Hematopoietic multipotent progenitor cell (in vitro differentiated cells): ENCODE data around the gene LRRC27. TPM values are rescaled to one million over a fixed set of nuclear protein-coding genes. Genes with fewer than 3 reads are reported as not detected.
"Not testable (repeated sequence)": the region's sequence is repeated elsewhere in the genome, so short reads cannot be mapped to it uniquely, and the experiment has no call there.

Experiments used
- DNase-seq, 3 donors: peaks; one replicate each; pipeline ENCODE4 v3.0.0-alpha.2; 2011 to 2015; ENCODE audit warnings: low read depth in 2 of 3, low spot score in 2 of 3
- total RNA-seq: library from RNA; depleted of rRNA; stranded (reverse); fragments of >200 nt; gene quantifications from one replicate; pipeline ENCODE4 v1.2.3, GENCODE V29; 2012

Gene LRRC27
- total RNA-seq, result 8.1 TPM

DNA sequence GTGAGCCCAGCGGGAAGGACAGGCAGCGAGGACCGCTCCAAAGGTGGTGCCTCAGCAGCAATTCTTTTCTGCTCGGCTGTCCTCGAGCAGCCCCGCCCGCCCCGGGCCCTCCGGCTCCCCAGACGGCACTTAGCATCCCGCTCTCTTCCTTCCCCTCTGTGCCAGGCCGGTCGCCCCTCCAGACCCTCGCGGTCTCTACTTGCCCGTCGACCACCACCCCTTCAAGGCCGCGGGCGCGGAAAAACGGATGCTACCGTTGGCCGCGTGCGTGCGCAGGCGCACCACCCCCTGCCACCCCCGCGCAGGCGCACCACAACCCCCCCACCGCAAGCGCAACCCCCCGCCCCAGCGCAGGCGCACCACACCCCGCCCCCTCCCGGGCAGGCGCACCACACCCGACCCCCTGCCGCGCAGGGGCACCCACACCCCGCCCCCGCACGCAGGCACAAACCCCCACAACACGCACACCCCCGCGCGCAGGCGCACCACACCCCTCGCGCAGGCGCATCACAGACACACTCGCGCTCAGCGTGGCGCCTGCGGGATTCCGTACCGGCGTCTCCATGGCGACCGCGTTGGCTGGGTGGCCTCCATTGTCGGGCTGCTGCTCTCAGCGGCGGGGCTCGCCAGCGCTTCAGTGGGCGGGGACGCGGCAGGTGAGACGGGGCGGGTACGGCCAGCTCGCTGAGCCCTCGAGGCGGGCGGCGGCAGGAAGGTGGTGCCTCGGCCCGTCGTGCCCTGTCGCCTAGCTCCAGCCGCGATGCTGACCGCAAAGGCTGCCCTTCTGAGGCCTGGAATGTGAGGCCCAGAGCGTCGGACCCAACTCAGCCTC, at the start of gene LRRC27:
TSS of gene LRRC27 (plus strand) at position 593 of the 832 bp plus-strand sequence. CDS start 1,332 bp downstream, outside the sequence.
- DNase-seq, result peak; percentile 99 to 100 (median 99)

DNA sequence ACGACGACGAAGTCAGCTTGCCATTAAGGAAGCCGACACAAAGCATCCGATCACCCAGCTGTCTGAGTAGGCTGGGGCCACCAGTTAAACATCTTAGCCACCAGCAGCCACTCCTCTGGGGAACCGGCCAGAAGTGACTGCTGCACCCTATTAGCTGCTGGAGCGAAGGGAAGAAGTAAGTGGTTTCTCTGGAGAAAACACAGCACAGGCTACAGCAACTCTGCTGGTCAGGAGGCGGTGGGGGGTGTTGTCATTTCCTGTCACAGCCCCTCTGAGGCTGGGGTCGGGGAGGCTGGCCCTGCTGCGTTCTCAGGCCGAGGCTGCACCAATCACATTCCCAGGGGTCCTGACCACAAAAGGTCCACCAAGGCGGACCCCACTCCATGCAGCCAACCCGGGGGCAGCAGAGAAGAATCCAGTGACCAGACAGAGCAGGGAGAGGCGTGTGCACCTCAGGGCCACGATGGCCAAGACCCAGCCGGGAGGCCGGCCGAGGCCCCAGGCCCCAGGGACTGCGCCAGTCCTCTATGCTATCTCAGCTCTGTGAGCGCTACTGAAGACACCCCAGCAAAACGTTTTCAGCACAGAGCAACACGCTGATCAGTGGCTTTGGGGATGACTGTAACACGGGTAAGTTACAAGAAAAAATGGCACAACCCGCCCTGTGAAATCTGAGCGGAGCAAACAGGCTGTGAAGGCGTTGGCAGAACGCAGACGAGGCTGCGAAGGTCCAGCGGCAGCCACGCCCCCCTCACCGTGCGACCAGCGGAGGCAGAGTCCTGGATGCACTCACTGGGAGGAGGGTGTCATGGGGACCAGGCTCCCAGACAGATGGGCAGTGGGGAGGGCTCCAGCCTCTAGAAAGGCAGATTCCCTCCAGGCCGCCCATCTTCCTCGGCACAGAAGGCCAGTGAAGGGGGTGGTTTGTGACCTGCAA, 49.1 kb upstream of the LRRC27 start:
- DNase-seq, result no peak

DNA sequence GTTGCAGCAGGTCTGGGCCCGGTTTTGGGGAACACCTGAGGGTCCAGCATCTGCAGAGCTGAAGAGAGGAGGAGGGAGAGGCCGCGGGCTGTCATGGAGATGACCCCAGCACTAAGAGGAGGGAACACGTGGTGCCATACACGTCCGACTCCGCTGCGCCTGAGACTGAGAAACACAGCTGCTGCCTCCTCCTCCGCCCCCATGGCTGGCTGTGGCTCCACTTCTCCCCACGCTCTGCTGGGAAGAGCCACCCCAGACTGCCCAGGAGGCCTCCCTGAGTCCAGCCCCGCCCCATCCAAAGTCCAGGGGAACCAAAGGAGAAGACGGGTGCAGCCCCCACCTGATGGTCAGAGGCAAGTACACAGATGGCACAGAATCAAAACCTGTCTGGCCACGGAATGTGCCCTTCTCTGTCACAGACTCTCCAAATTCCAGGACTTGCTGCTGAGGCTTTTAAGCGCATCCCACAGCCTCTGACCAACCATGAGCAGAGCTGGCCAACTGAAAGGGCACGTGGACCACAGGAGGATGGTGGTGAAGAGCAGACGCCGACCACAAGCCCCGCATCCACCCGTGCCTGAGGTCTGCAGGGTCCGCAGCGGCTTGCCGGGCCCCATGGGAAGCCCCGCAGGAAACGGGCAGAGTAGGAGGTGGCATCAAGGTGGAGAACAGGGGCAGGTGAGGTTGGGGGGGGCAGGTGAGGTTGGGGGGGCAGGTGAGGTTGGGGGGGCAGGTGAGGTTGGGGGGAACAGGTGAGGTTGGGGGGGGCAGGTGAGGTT, 48.2 kb upstream of the LRRC27 start:
- DNase-seq, result no peak

DNA sequence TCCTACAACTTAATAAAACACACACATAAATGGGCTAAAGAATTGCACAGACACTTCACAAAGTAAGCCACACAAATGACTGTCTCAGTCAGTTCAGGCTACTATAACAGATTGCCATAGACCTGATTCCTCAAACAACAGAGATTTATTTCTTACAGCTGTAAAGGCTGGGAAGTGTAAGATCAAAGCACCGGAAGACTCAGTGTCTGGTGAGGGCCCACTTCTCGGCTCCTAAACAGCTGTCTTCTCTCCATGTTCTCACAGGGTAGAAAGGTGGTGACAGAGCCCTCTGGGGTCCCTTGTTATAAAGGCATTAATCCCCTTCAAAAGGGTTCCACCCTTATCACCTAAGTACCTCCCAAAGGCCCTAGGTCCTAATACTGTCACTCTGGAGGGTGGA, 42.6 kb upstream of the LRRC27 start:
- DNase-seq, result no peak

DNA sequence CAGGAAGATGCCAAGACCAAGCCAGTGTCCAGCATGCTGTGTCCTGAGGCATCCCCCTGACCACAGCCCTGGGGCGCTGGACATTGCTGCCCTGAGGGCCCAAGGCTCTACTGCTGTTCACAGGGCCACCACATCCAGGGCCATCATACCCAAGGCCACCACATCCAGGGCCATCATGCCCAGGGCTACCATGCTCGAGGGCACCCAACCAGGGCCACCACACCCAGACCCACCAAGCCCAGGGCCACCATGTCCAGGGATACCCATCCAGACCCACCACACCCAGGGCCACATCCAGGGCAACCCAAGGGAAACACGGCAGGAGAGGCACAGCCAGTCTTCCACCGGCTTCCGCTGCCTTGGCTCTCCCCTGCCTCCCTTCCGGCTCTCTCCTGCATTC, 41.4 kb upstream of the LRRC27 start:
- no peak for DNase-seq

DNA sequence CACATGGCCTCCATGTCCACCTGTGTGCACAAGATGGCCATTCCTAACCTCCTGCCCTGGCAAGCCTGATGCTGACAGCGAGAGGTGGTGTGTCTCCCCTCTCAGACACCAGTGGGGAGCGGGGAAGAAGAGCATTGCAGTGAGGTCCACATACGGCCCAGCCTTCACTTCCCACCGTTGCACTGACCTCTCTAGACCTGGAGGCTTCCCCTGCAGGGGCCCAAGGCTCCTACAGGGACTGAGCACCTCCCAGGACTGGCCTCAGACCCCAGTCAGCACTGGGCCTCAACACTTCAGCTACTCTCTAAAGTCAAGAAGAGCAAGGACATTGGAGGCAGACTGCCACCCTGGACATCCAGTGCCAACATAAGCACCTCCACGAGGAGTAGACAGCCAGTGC, 40.2 kb upstream of the LRRC27 start:
- no peak for DNase-seq

DNA sequence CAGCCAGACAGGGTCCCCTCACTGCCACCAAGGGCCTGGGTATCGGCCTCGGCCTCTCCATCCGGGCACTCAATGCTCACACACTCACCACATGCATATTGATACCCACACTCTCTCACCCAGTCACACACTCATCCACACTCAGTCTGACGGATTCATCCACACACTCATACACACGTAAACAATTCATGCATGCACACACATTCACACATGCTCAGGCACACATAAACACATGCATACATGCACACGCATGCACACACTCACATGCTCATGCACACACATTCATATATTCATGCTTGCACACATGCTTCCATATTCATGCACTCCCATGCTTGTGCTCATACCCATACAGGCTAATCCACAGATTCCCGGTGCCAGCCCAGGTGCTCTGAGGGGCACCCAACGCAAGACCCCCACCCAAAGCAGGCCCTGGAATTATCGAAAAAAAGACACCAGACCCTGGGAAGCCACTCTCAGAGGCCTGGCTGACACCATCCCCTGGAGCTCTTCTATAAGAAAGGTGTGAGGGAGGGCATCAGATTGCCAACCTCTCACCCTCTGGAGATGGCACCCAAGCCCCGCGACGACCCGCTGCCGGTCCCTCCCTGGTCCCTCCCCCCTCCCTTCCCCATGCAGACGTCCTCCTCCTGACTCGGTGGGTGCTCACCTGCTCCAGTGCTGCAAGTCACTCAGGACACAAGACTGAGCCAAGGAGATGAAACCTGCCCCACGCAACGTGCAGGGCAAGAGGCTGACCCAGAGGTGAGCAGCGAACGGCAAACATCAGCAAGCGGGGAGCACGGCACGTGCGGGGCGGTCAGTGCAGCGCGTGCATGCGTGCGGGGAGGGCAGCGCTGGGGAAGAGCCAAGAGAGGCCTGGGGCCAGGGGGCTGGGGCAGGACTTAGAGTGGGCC, 39.4 kb upstream of the LRRC27 start:
- no peak for DNase-seq

DNA sequence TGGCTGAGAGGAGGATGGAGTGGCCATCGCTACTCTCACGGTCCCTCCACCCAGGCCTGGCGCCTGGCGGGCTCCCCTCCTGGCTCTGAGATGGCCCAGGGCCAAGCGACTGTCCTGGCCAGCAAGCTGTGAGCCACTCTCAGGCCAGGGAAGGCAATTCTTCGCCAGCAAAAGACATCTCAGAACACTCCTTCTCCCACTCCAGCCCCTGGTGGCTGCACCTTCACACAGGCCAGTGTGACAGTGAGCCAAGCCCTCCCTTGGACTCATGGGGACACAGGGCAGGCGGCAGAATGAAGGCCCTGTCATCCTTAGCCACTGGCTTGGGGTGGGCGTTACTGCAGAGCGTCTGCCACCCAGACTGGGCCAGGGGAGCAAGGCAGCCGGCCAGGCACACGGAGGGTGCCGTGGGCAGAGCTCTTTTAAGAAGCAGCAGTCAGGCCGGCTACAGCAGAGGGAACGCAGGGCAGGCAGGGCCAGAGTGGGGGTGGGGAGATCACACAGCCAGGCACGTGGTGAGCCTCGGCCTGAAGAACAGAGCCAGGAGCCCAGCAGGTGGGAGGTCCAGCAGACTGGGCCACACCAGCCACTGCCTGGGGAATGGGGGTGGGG, 38.7 kb upstream of the LRRC27 start:
- DNase-seq, result no peak

DNA sequence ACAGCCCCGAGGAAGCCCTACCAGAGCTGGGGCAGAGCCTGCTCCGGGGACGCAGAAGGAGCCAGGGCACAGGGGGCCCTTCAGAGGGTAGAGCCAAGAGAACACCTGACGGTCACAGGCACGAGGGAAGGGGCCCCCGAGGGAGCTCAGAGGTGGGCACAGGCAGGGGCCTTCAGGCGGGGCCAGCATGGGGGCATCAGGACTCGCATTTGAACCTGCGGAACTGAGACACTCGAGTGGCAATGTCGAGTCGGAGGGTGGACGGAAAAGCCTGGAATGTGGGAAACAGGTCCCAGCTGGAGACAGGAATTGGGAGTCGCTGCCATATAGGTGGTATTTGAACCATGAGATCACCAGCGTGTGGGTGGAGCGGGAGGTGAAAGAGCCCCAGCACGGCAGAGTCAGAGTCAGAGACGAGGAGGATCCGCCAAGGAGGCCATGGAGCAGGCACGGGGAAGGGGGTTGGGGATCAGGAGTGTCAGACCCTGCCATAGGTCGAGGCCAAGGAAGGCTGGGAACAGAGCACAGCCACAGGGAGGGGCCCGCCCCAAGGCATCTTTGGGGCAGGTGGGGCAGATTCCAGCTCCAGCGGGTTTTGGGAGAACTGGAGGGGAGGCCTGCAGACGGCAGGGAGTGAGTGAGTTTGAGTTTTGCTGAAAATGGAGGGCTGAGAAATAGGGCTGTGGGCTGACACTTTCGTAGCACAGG, 38.0 kb upstream of the LRRC27 start:
- DNase-seq, result no peak

DNA sequence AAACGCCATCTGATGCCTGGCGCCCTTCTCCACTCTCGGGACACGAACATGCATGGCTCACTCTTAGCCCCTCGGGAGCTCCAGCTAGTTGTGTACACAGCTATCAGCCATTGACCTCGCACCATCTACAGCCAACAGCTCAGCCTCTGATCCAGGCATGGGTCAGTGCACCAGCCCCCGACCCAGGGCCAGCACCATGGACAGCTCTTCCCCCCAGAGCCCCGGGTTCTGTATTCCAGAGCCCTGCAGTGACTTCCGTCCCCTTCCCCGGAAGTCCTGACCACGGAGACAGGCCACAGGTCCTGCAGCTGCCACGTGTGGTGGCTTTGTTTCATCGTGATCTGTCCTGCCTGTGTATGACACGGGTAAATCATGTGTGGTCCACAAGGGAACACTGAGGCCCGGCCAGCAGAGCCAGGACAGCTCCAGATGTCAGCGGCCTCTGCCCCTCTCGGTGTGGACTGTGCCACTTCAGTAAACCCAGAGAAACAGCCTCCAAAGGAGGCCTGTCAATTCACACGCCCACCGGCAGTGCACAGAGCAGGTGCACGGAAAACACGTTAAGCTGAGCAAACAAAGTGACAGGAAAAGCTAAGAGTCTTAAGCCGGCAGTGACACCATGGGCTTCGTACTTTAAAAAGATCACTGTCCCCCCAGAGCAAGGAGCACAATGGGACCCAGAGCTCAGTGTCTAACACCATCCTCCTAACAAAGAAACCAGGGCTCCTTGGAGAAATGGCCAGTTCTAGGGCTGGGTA, 37.3 kb upstream of the LRRC27 start:
- no peak for DNase-seq

DNA sequence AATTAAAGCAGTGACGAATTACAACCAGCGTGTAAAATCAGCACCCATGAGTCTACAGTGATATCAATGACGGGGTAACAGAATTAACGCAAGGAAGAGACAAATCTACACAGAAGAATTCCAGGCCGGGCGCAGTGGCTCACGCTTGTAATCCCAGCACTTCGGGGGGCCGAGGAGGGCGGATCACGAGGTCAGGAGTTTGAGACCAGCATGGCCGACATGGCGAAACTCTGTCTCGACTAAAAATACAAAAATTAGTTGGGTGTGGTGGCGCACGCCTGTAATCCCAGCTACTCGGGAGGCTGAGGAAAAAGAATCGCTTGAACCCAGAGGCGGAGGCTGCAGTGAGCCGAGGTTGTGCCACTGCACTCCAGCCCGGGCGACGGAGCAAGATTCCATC, 36.5 kb upstream of the LRRC27 start:
- not testable (repeated sequence) for DNase-seq

DNA sequence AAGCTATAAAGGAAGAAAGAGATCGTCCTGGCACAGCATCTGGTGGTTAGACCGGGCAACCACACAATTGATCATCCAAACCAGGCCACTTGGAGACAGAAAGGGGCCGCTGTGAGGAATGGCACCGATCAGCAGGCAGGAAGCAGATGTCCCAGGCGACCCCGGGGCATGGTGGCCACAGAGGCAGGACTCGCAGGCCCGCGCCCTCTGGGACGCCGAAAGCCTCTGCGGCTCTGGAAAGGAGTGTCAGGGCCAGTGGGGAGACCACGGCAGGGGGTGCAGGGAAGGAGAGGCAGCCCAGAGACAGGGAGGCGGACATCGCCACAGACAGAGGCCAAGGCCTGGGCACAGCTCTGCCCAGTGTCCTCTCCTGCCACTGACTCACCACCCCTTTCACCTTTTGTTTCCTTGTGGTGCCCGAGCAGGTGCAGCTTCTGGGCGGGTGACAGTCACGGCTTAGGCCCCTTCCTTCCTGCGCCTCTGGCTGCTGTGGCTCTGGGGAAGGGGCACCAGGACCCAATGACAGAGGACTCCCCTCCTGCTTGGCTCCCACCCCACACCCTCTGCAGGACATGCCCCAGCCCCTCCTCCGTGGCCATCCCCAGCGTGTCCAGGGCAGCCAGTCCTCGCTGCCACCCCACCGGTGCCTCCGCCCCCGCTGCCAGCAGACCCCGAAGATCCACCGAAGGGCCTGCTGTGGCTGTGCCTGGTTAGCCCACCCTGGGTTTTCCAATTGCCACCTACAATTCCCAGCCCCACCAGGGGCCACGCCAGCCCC, 35.1 kb upstream of the LRRC27 start:
- DNase-seq, result peak in 2 of 3 donors; percentile 31 to 73

DNA sequence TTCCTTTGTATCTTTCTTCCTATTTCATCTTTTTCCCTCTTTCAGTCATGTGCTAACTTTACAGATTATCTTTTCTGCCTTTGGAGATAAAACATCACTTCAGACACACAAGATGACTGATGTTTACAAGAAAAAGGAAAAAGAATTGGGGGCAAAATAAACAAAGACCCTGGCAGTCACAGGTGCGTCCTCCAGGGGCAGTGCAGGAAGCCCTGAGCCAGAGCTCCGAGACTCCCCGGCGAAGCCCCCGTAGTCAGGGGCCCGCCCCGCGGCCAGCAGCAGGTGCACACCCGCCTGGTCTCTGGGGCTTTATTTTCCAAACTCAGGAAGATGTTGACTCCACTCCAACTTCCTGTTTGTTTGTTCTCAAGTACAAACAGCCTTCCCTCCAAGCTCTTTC, 34.5 kb upstream of the LRRC27 start:
- DNase-seq, result peak in 1 of 3 donors; percentile 12

DNA sequence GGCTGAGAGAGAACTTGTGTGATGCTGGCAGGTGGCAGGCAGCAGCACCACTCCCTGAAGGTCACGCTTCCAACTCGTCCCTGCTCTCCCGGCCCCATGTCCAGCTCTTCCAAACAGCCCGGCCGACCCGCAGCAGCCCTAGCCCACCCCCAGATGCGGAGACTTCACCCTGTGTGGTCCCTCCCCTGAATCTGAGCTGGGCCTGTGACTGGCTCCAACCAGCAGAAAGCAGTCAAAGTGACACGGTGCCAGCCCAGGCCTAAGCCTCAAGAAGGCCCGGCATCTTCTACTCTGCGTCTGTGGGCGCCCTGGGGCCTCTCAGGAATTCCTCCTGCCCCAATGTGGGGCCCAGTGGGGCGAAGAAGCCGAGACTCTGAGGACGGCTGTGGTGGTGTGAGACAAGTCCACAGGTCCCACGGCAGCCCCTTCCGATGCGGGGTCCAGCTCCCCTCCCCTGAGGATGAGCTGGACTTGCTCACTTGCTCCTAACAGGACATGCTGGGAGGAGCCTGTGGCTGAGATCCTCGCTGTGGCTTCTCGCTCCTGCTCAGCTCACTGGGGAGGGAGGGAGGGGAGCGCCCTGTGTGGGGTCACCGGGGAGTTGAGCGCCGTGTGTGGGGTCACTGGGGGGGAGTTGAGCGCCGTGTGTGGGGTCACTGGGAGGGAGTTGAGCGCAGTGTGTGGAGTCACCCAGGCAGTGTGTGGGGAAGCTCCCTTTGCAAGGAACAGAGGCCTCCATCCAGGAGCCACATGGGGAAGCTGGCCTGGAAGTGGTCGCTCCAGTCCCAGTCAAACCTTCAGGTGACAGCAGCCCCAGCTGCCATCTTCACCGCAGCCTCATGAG, 33.7 kb upstream of the LRRC27 start:
- DNase-seq, result no peak

DNA sequence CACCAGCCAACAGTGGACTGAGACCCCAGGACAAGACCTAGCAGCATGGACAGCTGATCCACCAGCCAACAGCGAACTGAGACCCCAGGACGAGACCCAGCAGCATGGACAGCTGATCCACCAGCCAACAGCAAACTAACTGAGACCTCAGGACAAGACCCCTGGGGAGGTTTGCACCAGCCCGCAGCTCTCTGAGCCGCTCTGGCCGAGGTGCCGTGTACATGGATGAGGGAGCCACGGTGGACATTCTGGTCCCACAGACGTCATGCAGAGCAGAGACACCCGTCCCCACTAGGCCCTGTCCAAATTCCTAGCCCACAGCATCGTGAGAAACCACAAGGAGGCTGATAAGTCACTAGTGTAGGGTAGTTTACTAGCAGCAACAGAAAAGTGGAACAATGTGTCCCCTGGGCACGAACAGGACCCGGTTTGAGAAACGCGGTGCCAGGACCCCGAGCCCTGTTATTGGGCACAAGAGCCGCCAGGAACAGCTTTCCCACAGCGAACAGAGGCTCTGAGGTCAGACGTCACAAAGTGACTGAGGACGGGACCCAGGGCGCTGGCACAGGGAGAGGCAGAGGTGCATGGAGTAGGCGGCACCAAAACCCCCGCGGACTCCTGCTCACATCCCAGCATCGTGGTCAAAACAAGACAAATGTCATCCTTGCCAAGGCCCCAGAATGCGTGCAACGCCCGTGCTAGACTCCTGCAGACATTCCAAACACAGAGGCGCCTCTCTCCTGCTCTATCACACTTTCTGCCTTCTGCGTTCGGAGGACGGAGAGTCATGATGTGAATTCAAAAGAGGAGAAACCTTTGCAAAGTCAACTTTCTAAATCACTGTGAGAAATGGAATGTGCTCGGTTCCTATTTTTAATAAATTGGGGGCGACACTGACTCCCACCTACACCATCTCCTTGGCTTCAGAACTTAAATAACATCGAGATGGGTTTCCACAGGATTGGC, 32.3 kb upstream of the LRRC27 start:
- DNase-seq, result no peak
